Endothelial cell of umbilical vein (primary cell): ENCODE results near the gene CFAP100. TPM values are rescaled to one million over a fixed set of nuclear protein-coding genes. Genes with fewer than 3 reads are reported as not detected.

Source experiments
- BruUV-seq: library from RNA; stranded (reverse); fragments of 400-500 nt; replicated peaks from 2 replicates; lab custom pipeline; 2021; lab: Mats Ljungman, UMichigan
- CTCF ChIA-PET: fragments of 300-600, 350-600 bp; sonication (Branson Sonifier 250); formaldehyde crosslinking; loops from one replicate; lab custom pipeline; 2021; ENCODE audit warnings: antibody characterized with exemption, inconsistent platforms; lab: Charles Lee
- POLR2A ChIA-PET: fragments of 300-600, 350-600 bp; sonication (Branson Sonifier 250); formaldehyde crosslinking; loops from one replicate; lab custom pipeline; 2021; ENCODE audit warnings: antibody characterized with exemption, inconsistent platforms; lab: Charles Lee
- DNase-seq: peaks from one replicate; pipeline ENCODE4 v3.0.0-alpha.2; 2011; ENCODE audit warnings: low read depth, low spot score
- FAIRE-seq: peaks from 2 replicates; lab custom pipeline; 2011; peaks lifted over from hg19 to GRCh38; lab: Jason Lieb, UNC
- H2AFZ ChIP-seq: 2 replicates; pipeline ENCODE4 v1.6.0; 2012; ENCODE audit warnings: low read depth, low read length, control low read depth, inconsistent platforms
- H3K27ac ChIP-seq: 2 replicates; pipeline ENCODE4 v1.5.1; 2011; ENCODE audit warnings: low read depth, mild to moderate bottlenecking, control low read depth, low read length, moderate library complexity; ENCODE audit not compliant: insufficient read depth
- H3K27me3 ChIP-seq, 2 experiments: 2 replicates each; pipeline versions ENCODE4 v1.6.0 to v1.6.1; 2011; ENCODE audit warnings: low read length in 2 of 2, mixed read lengths in 1 of 2; ENCODE audit not compliant: control insufficient read depth in 2 of 2, insufficient read depth in 2 of 2
- H3K36me3 ChIP-seq, 2 experiments: 2 replicates in 1 of 2; 3 replicates in 1 of 2; pipeline ENCODE4 v1.5.1; 2011; ENCODE audit warnings: low read length in 2 of 2, mild to moderate bottlenecking in 1 of 2, moderate library complexity in 1 of 2; ENCODE audit not compliant: control insufficient read depth in 2 of 2, insufficient read depth in 2 of 2; ENCODE audit errors: extremely low read depth in 1 of 2
- H3K4me1 ChIP-seq: 3 replicates; pipeline ENCODE4 v1.5.1; 2011; ENCODE audit warnings: mild to moderate bottlenecking, low read length; ENCODE audit not compliant: control insufficient read depth, insufficient read depth; ENCODE audit errors: extremely low read depth
- H3K4me2 ChIP-seq: 2 replicates; pipeline ENCODE4 v1.6.1; 2011; ENCODE audit warnings: low read length, control low read depth, mixed read lengths; ENCODE audit not compliant: insufficient read depth
- H3K4me3 ChIP-seq, 3 experiments: fragments of 200-600 bp in 1 of 3; sonication (generic), shearing (Covaris generic) in 1 of 3; replicated peaks in 1 of 3; 2 replicates each; pipeline ENCODE4 v1.5.1; 2011 to 2016; ENCODE audit warnings: control low read depth in 3 of 3, low read length in 3 of 3, mild to moderate bottlenecking in 2 of 3, inconsistent platforms in 1 of 3, low read depth in 1 of 3, moderate library complexity in 1 of 3; ENCODE audit not compliant: insufficient read depth in 1 of 3
- H3K79me2 ChIP-seq: 2 replicates; pipeline ENCODE4 v1.6.0; 2012; ENCODE audit warnings: low read length, inconsistent platforms; ENCODE audit not compliant: control insufficient read depth, insufficient read depth
- H3K9ac ChIP-seq: replicated peaks from 2 replicates; pipeline ENCODE3; 2011; ENCODE audit warnings: low read length, control low read depth; ENCODE audit not compliant: insufficient read depth; ENCODE audit errors: extremely low read depth
- H3K9me1 ChIP-seq: replicated peaks from 3 replicates; pipeline ENCODE4 v1.6.0; 2011; ENCODE audit warnings: mild to moderate bottlenecking, low read length; ENCODE audit not compliant: control insufficient read depth, insufficient read depth; ENCODE audit errors: extremely low read depth
- H3K9me3 ChIP-seq: replicated peaks from 2 replicates; pipeline ENCODE4 v1.5.1; 2012; ENCODE audit warnings: low read length, inconsistent platforms; ENCODE audit not compliant: control insufficient read depth, insufficient read depth
- H4K20me1 ChIP-seq: replicated peaks from 2 replicates; pipeline ENCODE3; 2011; ENCODE audit warnings: mild to moderate bottlenecking, low read length; ENCODE audit not compliant: control insufficient read depth, insufficient read depth; ENCODE audit errors: extremely low read depth
- GATA2 ChIP-seq: IDR thresholded peaks from 2 replicates; pipeline ENCODE4 v1.7.0; 2011; ENCODE audit warnings: low read depth, mild to moderate bottlenecking, moderate library complexity, mixed read lengths, low read length; ENCODE audit not compliant: insufficient read length, insufficient read depth
- JUN ChIP-seq: IDR thresholded peaks from 2 replicates; pipeline ENCODE4 v1.6.1; 2011; ENCODE audit warnings: borderline replicate concordance, low read depth; ENCODE audit not compliant: insufficient read length, insufficient read depth
- POLR2A ChIP-seq: IDR thresholded peaks from 2 replicates; pipeline ENCODE4 v1.6.1; 2012; ENCODE audit warnings: low read depth, mild to moderate bottlenecking, control low read depth, low read length
- POLR2AphosphoS5 ChIP-seq: IDR thresholded peaks from 2 replicates; pipeline ENCODE4 v1.6.1; 2012; ENCODE audit warnings: low read depth, mild to moderate bottlenecking, control low read depth, low read length, moderate library complexity; ENCODE audit not compliant: insufficient read depth
- dilution Hi-C: fragments of 300-500 bp; cut with MboI; formaldehyde crosslinking; loops from one replicate; pipeline ENCODE4 v1.15.0; 2019; ENCODE audit warnings: low sequenced_read_pairs; ENCODE audit not compliant: extremely low pct_ligation_motif_present
- intact Hi-C: fragments of 100-400 bp; cut with micrococcal nuclease; formaldehyde crosslinking; loops from one replicate; pipeline ENCODE4 v1.10.0; 2022
- polyA plus RNA-seq, 4 experiments: library from polyadenylated mRNA; depleted of rRNA in 3 of 4; stranded (reverse) in 3 of 4; unstranded in 1 of 4; fragments of >200 nt; gene quantifications; 2 replicates each; pipeline versions ENCODE4 v1.2.1 to v1.2.3, GENCODE V29; 2011 to 2012; ENCODE audit warnings: missing spikeins in 1 of 4
- total RNA-seq: library from RNA; stranded (reverse); gene quantifications from 2 replicates; pipeline ENCODE4 v1.2.3, GENCODE V29; 2021
- TF ChIP-seq, protein P1 (sequence below): IDR thresholded peaks from 2 replicates; pipeline ENCODE4 v1.6.1; 2011; ENCODE audit not compliant: insufficient read depth, insufficient read length

CFAP100 gene
- total and polyA plus RNA-seq, 2 donors (not counting 3 experiments of a cell fraction or from before 2014, with no cell fraction given), result not detected

DNA sequence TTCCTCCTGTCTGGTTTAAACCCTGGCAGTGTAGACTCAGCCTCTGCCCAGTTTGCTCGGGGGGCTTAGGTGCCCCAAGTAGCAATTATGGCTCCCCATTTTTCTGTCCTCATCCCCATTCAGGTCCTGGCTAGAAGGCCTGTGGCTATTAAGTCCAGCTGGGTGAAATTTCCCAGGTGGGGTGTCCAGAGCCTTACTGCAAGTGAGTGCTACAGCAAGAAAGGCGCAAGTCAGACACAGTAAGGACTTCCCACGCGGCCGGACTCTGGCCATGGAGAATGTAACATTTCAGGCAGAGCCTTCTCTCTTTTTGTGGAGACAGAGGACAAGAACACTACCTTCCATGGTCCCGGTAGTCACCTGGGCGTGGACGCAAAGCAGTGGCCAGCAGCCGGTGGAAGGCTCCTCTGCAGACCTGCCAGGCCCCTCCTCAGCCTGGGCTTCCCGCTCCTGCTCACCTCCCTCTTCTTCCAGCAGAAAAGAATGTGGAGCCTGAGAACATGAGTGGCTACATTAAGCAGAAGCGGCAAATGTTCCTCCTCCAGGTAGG lies 23.3 kb downstream of the CFAP100 start:
- intact Hi-C loops, result no loop called here
- FAIRE-seq, result no peak

DNA sequence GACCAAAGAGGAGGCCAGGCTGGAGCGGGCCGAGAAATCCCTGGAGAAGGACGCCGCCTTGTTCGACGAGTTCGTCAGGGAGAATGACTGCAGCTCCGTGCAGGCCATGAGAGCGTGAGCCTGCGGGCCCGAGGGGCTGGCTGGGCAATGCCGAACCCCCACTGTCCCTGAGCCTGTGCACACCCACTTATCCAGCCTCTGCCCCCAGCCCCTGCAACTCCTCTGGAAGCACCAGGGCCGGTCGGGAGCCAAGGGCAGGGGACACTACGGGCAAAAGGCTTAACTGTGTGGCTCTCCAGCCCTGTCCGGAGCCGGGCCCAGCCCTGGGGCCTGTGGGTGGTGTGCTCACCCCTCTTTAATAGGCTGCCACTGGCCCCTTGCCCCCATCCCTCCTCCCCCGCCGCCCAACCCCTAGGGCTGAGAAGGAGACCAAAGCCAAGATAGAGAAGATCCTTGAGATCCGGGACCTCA lies 24.0 kb downstream of the CFAP100 start:
- H3K4me1 ChIP-seq, result no peaks in the 10 kb centered on the region
- H3K9ac ChIP-seq, result no peak overlapping the region
- no peaks in the 10 kb centered on the region for H3K9me3 ChIP-seq
- H3K79me2 ChIP-seq, result no peaks in the 10 kb centered on the region
- H3K4me3 ChIP-seq, result no peak overlapping the region
- H3K9me1 ChIP-seq, result no peaks in the 10 kb centered on the region
- dilution Hi-C loops (no loop called here), intact Hi-C loops (no loop called here)
- DNase-seq, result no peak
- H3K36me3 ChIP-seq, result no peaks in the 10 kb centered on the region
- no peak overlapping the region for H2AFZ ChIP-seq
- ChIA-PET CTCF (no interaction called here), POLR2A (no interaction called here)
- no peaks in the 10 kb centered on the region for H3K27me3 ChIP-seq
- TF ChIP-seq, protein P1, sequence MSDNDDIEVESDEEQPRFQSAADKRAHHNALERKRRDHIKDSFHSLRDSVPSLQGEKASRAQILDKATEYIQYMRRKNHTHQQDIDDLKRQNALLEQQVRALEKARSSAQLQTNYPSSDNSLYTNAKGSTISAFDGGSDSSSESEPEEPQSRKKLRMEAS, result no peak
- TF ChIP-seq POLR2AphosphoS5 (no peak), POLR2A (no peak), GATA2 (no peak), JUN (no peak)
- H3K27ac ChIP-seq, result no peak overlapping the region
- no peaks in the 10 kb centered on the region for H4K20me1 ChIP-seq
- BruUV-seq, result no TSS peak
- FAIRE-seq, result no peak
- H3K4me2 ChIP-seq, result no peak overlapping the region

More for the DNA sequence above, 23.3 kb downstream of the CFAP100 start:
- no peak overlapping the region for H3K27ac ChIP-seq
- H3K4me1 ChIP-seq, result no peaks in the 10 kb centered on the region
- no peaks in the 10 kb centered on the region for H3K9me3 ChIP-seq
- no TSS peak for BruUV-seq
- H3K9me1 ChIP-seq, result no peaks in the 10 kb centered on the region
- H3K9ac ChIP-seq, result no peak overlapping the region
- no peak overlapping the region for H3K4me2 ChIP-seq
- no peaks in the 10 kb centered on the region for H3K27me3 ChIP-seq
- DNase-seq, result no peak
- no peak for TF ChIP-seq POLR2A
- no peaks in the 10 kb centered on the region for H3K36me3 ChIP-seq
- H3K4me3 ChIP-seq, result no peak overlapping the region
- no peaks in the 10 kb centered on the region for H3K79me2 ChIP-seq
- dilution Hi-C loops, result no loop called here
- H2AFZ ChIP-seq, result no peak overlapping the region
- ChIA-PET POLR2A (no interaction called here), CTCF (no interaction called here)
- no peaks in the 10 kb centered on the region for H4K20me1 ChIP-seq
